ENCODE measurements around the gene AOAH.

The AOAH gene

GRCh38 chr7:36538126-36538525, 186.2 kb downstream of the AOAH start:
- no peak for ATAC-seq

GRCh38 chr7:36535866-36536664, 188.2 kb downstream of the AOAH start:
- ATAC-seq = no peak; the same call in 2 of the 3 replicates
- TF ChIP-seq CREB5 (CRISPR knock-in tag; IDR thresholded peaks at IDR 0.05; ENCODE audit: low read depth) (no peak), TCF4 (CRISPR knock-in tag; IDR thresholded peaks at IDR 0.05; ENCODE audit: borderline replicate concordance) (no peak)

More at GRCh38 chr7:36538126-36538525, 186.2 kb downstream of the AOAH start:
- TF ChIP-seq POU6F1 (CRISPR knock-in tag; IDR thresholded peaks at IDR 0.05; ENCODE audit: borderline replicate concordance, low read depth) (no peak), ARNTL (CRISPR knock-in tag; IDR thresholded peaks at IDR 0.05; ENCODE audit: borderline replicate concordance, low read depth) (no peak)

GRCh38 chr7:36533717-36534116, 190.6 kb downstream of the AOAH start:
- no peak for ATAC-seq
- TF ChIP-seq ZC3H10 (CRISPR knock-in tag; IDR thresholded peaks at IDR 0.05) (no peak), ZFP30 (CRISPR knock-in tag; IDR thresholded peaks at IDR 0.05) (no peak), ZNF70 (CRISPR knock-in tag; IDR thresholded peaks at IDR 0.05) (no peak), PPARA (CRISPR knock-in tag; IDR thresholded peaks at IDR 0.05; ENCODE audit: borderline replicate concordance) (no peak), ZFP3 (CRISPR knock-in tag; IDR thresholded peaks at IDR 0.05) (no peak), RARB (CRISPR knock-in tag; IDR thresholded peaks at IDR 0.05) (no peak), GLIS3 (CRISPR knock-in tag; IDR thresholded peaks at IDR 0.05) (no peak), CREB5 (CRISPR knock-in tag; IDR thresholded peaks at IDR 0.05; ENCODE audit: low read depth) (no peak), CSDC2 (CRISPR knock-in tag; IDR thresholded peaks at IDR 0.05) (no peak)

- TF ChIP-seq ZNF565 (CRISPR knock-in tag; conservative IDR thresholded peaks at IDR 0.05; ENCODE audit: low read depth) (no peak), CSDC2 (CRISPR knock-in tag; IDR thresholded peaks at IDR 0.05) (no peak), TOX (CRISPR knock-in tag; IDR thresholded peaks at IDR 0.05; ENCODE audit: borderline replicate concordance) (no peak), GLIS3 (CRISPR knock-in tag; IDR thresholded peaks at IDR 0.05) (no peak), PPARA (CRISPR knock-in tag; IDR thresholded peaks at IDR 0.05; ENCODE audit: borderline replicate concordance) (no peak), ZFP3 (CRISPR knock-in tag; IDR thresholded peaks at IDR 0.05) (no peak), CREB5 (CRISPR knock-in tag; IDR thresholded peaks at IDR 0.05; ENCODE audit: low read depth) (no peak)
- no peak for ATAC-seq
Measured at GRCh38 chr7:36532981-36533499, 191.3 kb downstream of the AOAH start.

- ATAC-seq = no peak
- TF ChIP-seq TOX (CRISPR knock-in tag; IDR thresholded peaks at IDR 0.05; ENCODE audit: borderline replicate concordance) = no peak
- no peak for TF ChIP-seq ZNF70 (CRISPR knock-in tag; IDR thresholded peaks at IDR 0.05)
- no peak for TF ChIP-seq OSR1 (CRISPR knock-in tag; IDR thresholded peaks at IDR 0.05)
- TF ChIP-seq PPARA (CRISPR knock-in tag; IDR thresholded peaks at IDR 0.05; ENCODE audit: borderline replicate concordance) = no peak
- TF ChIP-seq TCF4 (CRISPR knock-in tag; IDR thresholded peaks at IDR 0.05; ENCODE audit: borderline replicate concordance) = no peak
- no peak for TF ChIP-seq ZFP3 (CRISPR knock-in tag; IDR thresholded peaks at IDR 0.05)
- no peak for TF ChIP-seq PATZ1 (CRISPR knock-in tag; IDR thresholded peaks at IDR 0.05; ENCODE audit: borderline replicate concordance)
- TF ChIP-seq CREB5 (CRISPR knock-in tag; IDR thresholded peaks at IDR 0.05; ENCODE audit: low read depth) = no peak
Measured at GRCh38 chr7:36531951-36532350, 192.3 kb downstream of the AOAH start.

All from SK-N-SH treated with all-trans-retinoic acid at 6 μM for 48 hours (cell line).